ENCODE measurements around the gene SZT2. TPM values are rescaled to one million over a fixed set of nuclear protein-coding genes. Genes with fewer than 3 reads are reported as not detected.

The SZT2 gene
- total RNA-seq, 2 experiments from 2014 or later = 33.7 to 79.8 TPM

- intact Hi-C loops (cut with micrococcal nuclease; ENCODE audit: unreplicated experiment) = no loop called here
- POLR2A ChIA-PET = no interaction called here
- DNase-seq (ENCODE audit: low spot score) = no peak
- CTCF ChIA-PET (ENCODE audit: unreplicated experiment) = no interaction called here
- Histone ChIP-seq H3K9me3 (ENCODE audit: low read length) (no peaks in the 10 kb centered on the region), H3K27ac (ENCODE audit: low read depth, low read length, poor library complexity, severe bottlenecking) (no peak overlapping the region), H3K4me1 (ENCODE audit: insufficient read depth, low read length, poor library complexity, severe bottlenecking) (no peaks in the 10 kb centered on the region), H3K4me3 (ENCODE audit: low read depth, low read length, poor library complexity, severe bottlenecking) (no peak overlapping the region), H3K79me2 (ENCODE audit: insufficient read depth, low read depth, low read length) (no peaks in the 10 kb centered on the region), H3K36me3 (ENCODE audit: insufficient read depth, low read length) (peaks cover 46% of the 10 kb centered on the region; the same call in 1 of the 2 replicates), H3K9me2 (ENCODE audit: insufficient read depth, low read length) (no peaks in the 10 kb centered on the region), H2AFZ (ENCODE audit: low read length) (no peak overlapping the region), H3K4me2 (ENCODE audit: low read length) (no peak overlapping the region), H4K20me1 (ENCODE audit: insufficient read depth, low read length) (no peaks in the 10 kb centered on the region)
- no TSS peak for BruUV-seq (replicated peaks)
- TF ChIP-seq EZH2phosphoT487 (IDR thresholded peaks at IDR 0.05; ENCODE audit: borderline replicate concordance, low read depth, low read length) (no peak), CTCF (conservative IDR thresholded peaks at IDR 0.05; ENCODE audit: low read length) (no peak)
These were observed 59.4 kb downstream of the SZT2 start for GRCh38 chr1:43448955-43449707.

- no TSS peak for BruUV-seq (replicated peaks)
- Histone ChIP-seq H3K27ac (ENCODE audit: low read depth, low read length, poor library complexity, severe bottlenecking) (no peak overlapping the region), H3K9me2 (ENCODE audit: insufficient read depth, low read length) (no peaks in the 10 kb centered on the region), H3K4me1 (ENCODE audit: insufficient read depth, low read length, poor library complexity, severe bottlenecking) (no peaks in the 10 kb centered on the region), H4K20me1 (ENCODE audit: insufficient read depth, low read length) (no peaks in the 10 kb centered on the region), H3K4me3 (ENCODE audit: low read depth, low read length, poor library complexity, severe bottlenecking) (no peak overlapping the region), H3K9me3 (ENCODE audit: low read length) (no peaks in the 10 kb centered on the region), H3K36me3 (ENCODE audit: insufficient read depth, low read length) (peaks cover 43% of the 10 kb centered on the region; the same call in 1 of the 2 replicates), H2AFZ (ENCODE audit: low read length) (no peak overlapping the region), H3K4me2 (ENCODE audit: low read length) (no peak overlapping the region), H3K79me2 (ENCODE audit: insufficient read depth, low read depth, low read length) (no peaks in the 10 kb centered on the region)
- no peak for DNase-seq (ENCODE audit: low spot score)
- intact Hi-C loops (cut with micrococcal nuclease; ENCODE audit: unreplicated experiment) = no loop called here
- ChIA-PET CTCF (ENCODE audit: unreplicated experiment) (no interaction called here), POLR2A (no interaction called here)
- TF ChIP-seq EZH2phosphoT487 (IDR thresholded peaks at IDR 0.05; ENCODE audit: borderline replicate concordance, low read depth, low read length) = no peak
- no peak for TF ChIP-seq CTCF (conservative IDR thresholded peaks at IDR 0.05; ENCODE audit: low read length)
These were observed 60.0 kb downstream of the SZT2 start for GRCh38 chr1:43449708-43450069.

GRCh38 chr1:43450251-43450941 is 60.7 kb downstream of the SZT2 start:
- H3K79me2 ChIP-seq (ENCODE audit: insufficient read depth, low read depth, low read length) = no peaks in the 10 kb centered on the region
- H4K20me1 ChIP-seq (ENCODE audit: insufficient read depth, low read length) = no peaks in the 10 kb centered on the region
- no peak overlapping the region for H2AFZ ChIP-seq (ENCODE audit: low read length)
- H3K4me1 ChIP-seq (ENCODE audit: insufficient read depth, low read length, poor library complexity, severe bottlenecking) = no peaks in the 10 kb centered on the region
- intact Hi-C loops (cut with micrococcal nuclease; ENCODE audit: unreplicated experiment) = no loop called here
- H3K4me2 ChIP-seq (ENCODE audit: low read length) = no peak overlapping the region
- POLR2A ChIA-PET = no interaction called here
- no peak for DNase-seq (ENCODE audit: low spot score)
- H3K9me3 ChIP-seq (ENCODE audit: low read length) = no peaks in the 10 kb centered on the region
- CTCF ChIA-PET (ENCODE audit: unreplicated experiment) = no interaction called here
- no peak overlapping the region for H3K27ac ChIP-seq (ENCODE audit: low read depth, low read length, poor library complexity, severe bottlenecking)
- BruUV-seq (replicated peaks) = no TSS peak
- no peak for TF ChIP-seq CTCF (conservative IDR thresholded peaks at IDR 0.05; ENCODE audit: low read length)
- no peak for TF ChIP-seq EZH2phosphoT487 (IDR thresholded peaks at IDR 0.05; ENCODE audit: borderline replicate concordance, low read depth, low read length)
- H3K36me3 ChIP-seq (ENCODE audit: insufficient read depth, low read length) = peaks cover 42% of the 10 kb centered on the region; the same call in 1 of the 2 replicates
- no peak overlapping the region for H3K4me3 ChIP-seq (ENCODE audit: low read depth, low read length, poor library complexity, severe bottlenecking)
- no peaks in the 10 kb centered on the region for H3K9me2 ChIP-seq (ENCODE audit: insufficient read depth, low read length)

Data from OCI-LY7 (cell line).